ENCODE results near the gene LUC7L3. TPM values are rescaled to one million over a fixed set of nuclear protein-coding genes. Genes with fewer than 3 reads are reported as not detected.
"Not testable (repeated sequence)": the region's sequence is repeated elsewhere in the genome, so short reads cannot be mapped to it uniquely, and the experiment has no call there.

LUC7L3 gene
- total RNA-seq, 1 donor from 2014 or later, result 32.0 TPM

GRCh38 chr17:50721194-50722010, 2.0 kb downstream of the LUC7L3 start:
- H3K4me1 ChIP-seq, result peaks cover 15 to 33% of the 10 kb centered on the region in 2 donors
- no peak for TF ChIP-seq CTCF (IDR thresholded peaks at IDR 0.05)
- H3K9me3 ChIP-seq, result no peaks in the 10 kb centered on the region
- intact Hi-C loops (cut with DNase I), result no loop called here
- no peaks in the 10 kb centered on the region for H3K36me3 ChIP-seq
- peak overlapping the region in 1 of 2 donors; percentile 91 for H3K27ac ChIP-seq
- H3K27me3 ChIP-seq, result no peaks in the 10 kb centered on the region
- DNase-seq (ENCODE audit: low spot score in 2 of 2), result no peak
- peak overlapping the region; percentile 77 to 95 for H3K4me3 ChIP-seq

GRCh38 chr17:50722746-50723145, 3.3 kb downstream of the LUC7L3 start:
- DNase-seq (ENCODE audit: low spot score in 2 of 2), result no peak
- Histone ChIP-seq H3K27ac (no peak overlapping the region), H3K9me3 (no peaks in the 10 kb centered on the region), H3K4me1 (peaks cover 15 to 41% of the 10 kb centered on the region in 2 donors), H3K4me3 (peak overlapping the region in 1 of 2 donors; percentile 77), H3K27me3 (no peaks in the 10 kb centered on the region), H3K36me3 (no peaks in the 10 kb centered on the region)
- no peak for TF ChIP-seq CTCF (IDR thresholded peaks at IDR 0.05)
- intact Hi-C loops (cut with DNase I), result no loop called here

GRCh38 chr17:50724622-50725021, 5.2 kb downstream of the LUC7L3 start:
- H3K4me1 ChIP-seq, result peaks cover 15 to 48% of the 10 kb centered on the region in 2 donors
- H3K9me3 ChIP-seq; intact Hi-C loops (cut with DNase I); H3K36me3 ChIP-seq; H3K4me3 ChIP-seq; H3K27ac ChIP-seq; DNase-seq (ENCODE audit: low spot score in 2 of 2); H3K27me3 ChIP-seq: not testable (repeated sequence)

- no peaks in the 10 kb centered on the region for H3K27me3 ChIP-seq
- no peak for TF ChIP-seq CTCF (IDR thresholded peaks at IDR 0.05)
- no peak overlapping the region for H3K27ac ChIP-seq
- H3K4me1 ChIP-seq, result peaks cover 15 to 62% of the 10 kb centered on the region in 2 donors
- no peak overlapping the region for H3K4me3 ChIP-seq
- intact Hi-C loops (cut with DNase I), result no loop called here
- H3K36me3 ChIP-seq, result no peaks in the 10 kb centered on the region
- no peak for DNase-seq (ENCODE audit: low spot score in 2 of 2)
- no peaks in the 10 kb centered on the region for H3K9me3 ChIP-seq
These were observed 6.6 kb downstream of the LUC7L3 start for GRCh38 chr17:50725769-50726655.

GRCh38 chr17:50728112-50728429, 8.7 kb downstream of the LUC7L3 start:
- peaks cover 7 to 68% of the 10 kb centered on the region in 2 donors for H3K4me1 ChIP-seq
- H3K27ac ChIP-seq, result no peak overlapping the region
- no peak for TF ChIP-seq CTCF (IDR thresholded peaks at IDR 0.05)
- no peaks in the 10 kb centered on the region for H3K27me3 ChIP-seq
- H3K36me3 ChIP-seq, result no peaks in the 10 kb centered on the region
- no peaks in the 10 kb centered on the region for H3K9me3 ChIP-seq
- H3K4me3 ChIP-seq, result no peak overlapping the region
- intact Hi-C loops (cut with DNase I), result no loop called here
- no peak for DNase-seq (ENCODE audit: low spot score in 2 of 2)
